Upper lobe of right lung (tissue), 1 donor: ENCODE results near the gene DUSP2. TPM values are rescaled to one million over a fixed set of nuclear protein-coding genes. Genes with fewer than 3 reads are reported as not detected.

Source experiments
- ATAC-seq: fragments of 200-7000 bp; cut with Tn5 transposase; one replicate; pipeline ENCODE4 v1.9.1; 2020; ENCODE audit warnings: mild to moderate bottlenecking, moderate library complexity
- DNase-seq: peaks from one replicate; pipeline ENCODE4 v3.0.0-alpha.2; 2020
- H3K27ac ChIP-seq: fragments of 200-600 bp; one replicate; pipeline ENCODE4 v1.8.0; 2022
- H3K27me3 ChIP-seq: fragments of 200-600 bp; one replicate; pipeline ENCODE4 v1.8.0; 2022; ENCODE audit warnings: mild to moderate bottlenecking
- H3K36me3 ChIP-seq: fragments of 200-600 bp; one replicate; pipeline ENCODE4 v1.8.0; 2022
- H3K4me1 ChIP-seq: fragments of 200-600 bp; one replicate; pipeline ENCODE4 v1.8.0; 2022
- H3K4me3 ChIP-seq: fragments of 200-600 bp; one replicate; pipeline ENCODE4 v1.8.0; 2022; ENCODE audit warnings: mild to moderate bottlenecking
- H3K9me3 ChIP-seq: fragments of 200-600 bp; one replicate; pipeline ENCODE4 v1.8.0; 2022
- CTCF ChIP-seq: fragments of 200-600 bp; IDR thresholded peaks from one replicate; pipeline ENCODE4 v1.8.0; 2022; ENCODE audit warnings: antibody characterized with exemption
- intact Hi-C: fragments of 100-400 bp; cut with DNase I; formaldehyde crosslinking; loops from one replicate; pipeline ENCODE4 v1.11.0; 2022
- total RNA-seq: library from RNA; stranded (reverse); fragmentation: NEBNext Ultra II Directional; extraction: Animal tissue kit (Norgen Biotek cat#: 25700); gene quantifications from one replicate; pipeline ENCODE4 v1.2.1, GENCODE V29; 2021
- donor health status: DM: no; HTN: yes; CAD: no; lungs with severe emphysema.

Gene DUSP2
- total RNA-seq, 1 donor from 2014 or later = 4.4 TPM

- H3K27me3 ChIP-seq = no peaks in the 10 kb centered on the region
- no peak for TF ChIP-seq CTCF
- no peaks in the 10 kb centered on the region for H3K9me3 ChIP-seq
- no peak overlapping the region for H3K27ac ChIP-seq
- H3K4me3 ChIP-seq = no peak overlapping the region
- DNase-seq (no peak), ATAC-seq (no peak)
- peaks cover 10% of the 10 kb centered on the region for H3K4me1 ChIP-seq
- intact Hi-C loops = no loop called here
- no peaks in the 10 kb centered on the region for H3K36me3 ChIP-seq
Measured at GRCh38 chr2:96150791-96151594, 5.8 kb upstream of the DUSP2 start.

GRCh38 chr2:96150007-96150640 lies 4.9 kb upstream of the DUSP2 start:
- DNase-seq = peak; percentile 50

GRCh38 chr2:96148410-96149217 lies 3.4 kb upstream of the DUSP2 start:
- H3K27ac ChIP-seq = no peak overlapping the region
- no peak overlapping the region for H3K4me3 ChIP-seq
- peaks cover 27% of the 10 kb centered on the region for H3K4me1 ChIP-seq
- peaks cover under 1% of the 10 kb centered on the region for H3K27me3 ChIP-seq
- peak; percentile 84 for DNase-seq
- no peak for TF ChIP-seq CTCF
- intact Hi-C loops = no loop called here
- H3K36me3 ChIP-seq = no peaks in the 10 kb centered on the region
- no peaks in the 10 kb centered on the region for H3K9me3 ChIP-seq
- peak; percentile 38 for ATAC-seq

More at GRCh38 chr2:96150007-96150640, 4.9 kb upstream of the DUSP2 start:
- H3K4me3 ChIP-seq = no peak overlapping the region
- no peaks in the 10 kb centered on the region for H3K36me3 ChIP-seq
- H3K4me1 ChIP-seq = peaks cover 17% of the 10 kb centered on the region
- ATAC-seq = no peak
- no peaks in the 10 kb centered on the region for H3K9me3 ChIP-seq
- TF ChIP-seq CTCF = no peak
- H3K27ac ChIP-seq = no peak overlapping the region
- intact Hi-C loops = no loop called here
- no peaks in the 10 kb centered on the region for H3K27me3 ChIP-seq

GRCh38 chr2:96147593-96148201 lies 2.5 kb upstream of the DUSP2 start:
- peaks cover 27% of the 10 kb centered on the region for H3K4me1 ChIP-seq
- TF ChIP-seq CTCF = no peak
- intact Hi-C loops = no loop called here
- no peak overlapping the region for H3K27ac ChIP-seq
- no peak overlapping the region for H3K4me3 ChIP-seq
- DNase-seq (peak; percentile 51), ATAC-seq (no peak)
- H3K36me3 ChIP-seq = no peaks in the 10 kb centered on the region
- H3K27me3 ChIP-seq = peaks cover 4% of the 10 kb centered on the region
- H3K9me3 ChIP-seq = no peaks in the 10 kb centered on the region

- intact Hi-C loops = no loop called here
- H3K27ac ChIP-seq = peak overlapping the region; percentile 63
- H3K4me3 ChIP-seq = no peak overlapping the region
- peaks cover 4% of the 10 kb centered on the region for H3K27me3 ChIP-seq
- H3K36me3 ChIP-seq = no peaks in the 10 kb centered on the region
- TF ChIP-seq CTCF = no peak
- ATAC-seq (no peak), DNase-seq (peak; percentile 56)
- H3K9me3 ChIP-seq = no peaks in the 10 kb centered on the region
- peaks cover 27% of the 10 kb centered on the region for H3K4me1 ChIP-seq
Measured at GRCh38 chr2:96146881-96147592, 1.8 kb upstream of the DUSP2 start.
